ENCODE results near the gene TAB3. TPM values are rescaled to one million over a fixed set of nuclear protein-coding genes. Genes with fewer than 3 reads are reported as not detected.

TAB3 gene
- 13.5 and 14.8 TPM in 2 replicates for total RNA-seq (2021)
- long read RNA-seq, partial matches to known transcripts, result 2 of 2 reads
- long read RNA-seq, other reads (novel, unspliced or antisense), result 0 of 2 reads

GRCh38 chrX:30889147-30890140 lies at the start of gene TAB3:
Gene TAB3, minus strand, starts transcription at chrX:30889254. Its CDS starts 29,666 bp downstream, at chrX:30859588.
- Histone ChIP-seq H2BK20ac (ENCODE audit: low read depth, low read length, poor library complexity, severe bottlenecking) (no peak within 1 kb of the TSS), H2BK120ac (ENCODE audit: low read depth, low read length, poor library complexity, severe bottlenecking) (no peak within 1 kb of the TSS), H2BK12ac (ENCODE audit: insufficient read length, low read depth, low read length) (no peak within 1 kb of the TSS), H3K14ac (ENCODE audit: insufficient read depth, low read length) (no peak within 1 kb of the TSS; the same call in 1 of the 2 replicates), H4K20me1 (ENCODE audit: control insufficient read depth, insufficient read depth, insufficient read length) (no peaks in the 10 kb centered on the region), H4K91ac (ENCODE audit: insufficient read length, low read depth, low read length) (no peak within 1 kb of the TSS), H3K4ac (ENCODE audit: low read depth, low read length) (no peak within 1 kb of the TSS), H3K9ac (ENCODE audit: extremely low read depth, insufficient read length, low read length) (peak within 1 kb of the TSS; percentile 60), H3K18ac (ENCODE audit: insufficient read length, low read depth, low read length) (no peak within 1 kb of the TSS), H2BK5ac (ENCODE audit: insufficient read length, low read length) (no peak within 1 kb of the TSS), H2AK5ac (ENCODE audit: insufficient read length, low read length) (no peak within 1 kb of the TSS), H3K27ac (ENCODE audit: insufficient read length, low read depth, low read length) (no peak within 1 kb of the TSS), H3K23me2 (ENCODE audit: insufficient read length, low read depth, low read length, poor library complexity, severe bottlenecking) (no peaks in the 10 kb centered on the region), H3K79me2 (ENCODE audit: insufficient read depth, low read length) (no peaks in the 10 kb centered on the region; the same call in 1 of the 2 replicates), H4K5ac (ENCODE audit: insufficient read length, low read depth, low read length) (no peak within 1 kb of the TSS), H2BK15ac (ENCODE audit: low read depth, low read length) (no peak within 1 kb of the TSS), H3K4me2 (ENCODE audit: insufficient read depth, insufficient read length, low read length) (peak within 1 kb of the TSS; percentile 51), H3K9me3 (ENCODE audit: control insufficient read depth, low read depth, low read length) (peaks cover 4% of the 10 kb centered on the region), H4K8ac (replicated peaks; ENCODE audit: insufficient read length, low read depth, low read length) (no peak within 1 kb of the TSS), H3K4me1 (ENCODE audit: insufficient read depth, low read length) (no peaks in the 10 kb centered on the region; the same call in 1 of the 2 replicates), H3T11ph (ENCODE audit: low read length) (no peak within 1 kb of the TSS), H3K23ac (ENCODE audit: insufficient read length, low read depth, low read length) (no peak within 1 kb of the TSS), H3K56ac (ENCODE audit: insufficient read length, low read depth, low read length) (no peak within 1 kb of the TSS), H3K79me1 (ENCODE audit: insufficient read depth, low read depth, low read length, poor library complexity, severe bottlenecking) (no peaks in the 10 kb centered on the region), H2AFZ (ENCODE audit: low read length) (no peak within 1 kb of the TSS), H3K27me3 (ENCODE audit: insufficient read depth, low read length) (no peaks in the 10 kb centered on the region)
- WGBS (ENCODE audit: extremely low coverage, insufficient read length, low lambda C conversion rate), result no CpG with 5 or more reads among the region's 62 CpGs
- Mint-ChIP-seq H3K27ac (peak within 1 kb of the TSS in 1 of 3 experiments; percentile 18; a peak in 2 of 7 replicates), H3K9me3 (peaks cover 61 to 68% of the 10 kb centered on the region in 2 experiments), H3K27me3 (ENCODE audit: low read depth) (peaks cover 3% of the 10 kb centered on the region; the same call in 1 of the 2 replicates), H3K4me3 (peak within 1 kb of the TSS; percentile 81 to 90), H3K36me3 (ENCODE audit: insufficient read depth in 1 of 3, low read depth in 3 of 3) (peaks cover 0 to 5% (median 0%) of the 10 kb centered on the region in 3 experiments; a peak in 1 of 7 replicates), H3K4me1 (peaks cover 13 to 16% of the 10 kb centered on the region in 2 experiments)
- DNase-seq, result peak; percentile 96
- TF ChIP-seq, protein P1, sequence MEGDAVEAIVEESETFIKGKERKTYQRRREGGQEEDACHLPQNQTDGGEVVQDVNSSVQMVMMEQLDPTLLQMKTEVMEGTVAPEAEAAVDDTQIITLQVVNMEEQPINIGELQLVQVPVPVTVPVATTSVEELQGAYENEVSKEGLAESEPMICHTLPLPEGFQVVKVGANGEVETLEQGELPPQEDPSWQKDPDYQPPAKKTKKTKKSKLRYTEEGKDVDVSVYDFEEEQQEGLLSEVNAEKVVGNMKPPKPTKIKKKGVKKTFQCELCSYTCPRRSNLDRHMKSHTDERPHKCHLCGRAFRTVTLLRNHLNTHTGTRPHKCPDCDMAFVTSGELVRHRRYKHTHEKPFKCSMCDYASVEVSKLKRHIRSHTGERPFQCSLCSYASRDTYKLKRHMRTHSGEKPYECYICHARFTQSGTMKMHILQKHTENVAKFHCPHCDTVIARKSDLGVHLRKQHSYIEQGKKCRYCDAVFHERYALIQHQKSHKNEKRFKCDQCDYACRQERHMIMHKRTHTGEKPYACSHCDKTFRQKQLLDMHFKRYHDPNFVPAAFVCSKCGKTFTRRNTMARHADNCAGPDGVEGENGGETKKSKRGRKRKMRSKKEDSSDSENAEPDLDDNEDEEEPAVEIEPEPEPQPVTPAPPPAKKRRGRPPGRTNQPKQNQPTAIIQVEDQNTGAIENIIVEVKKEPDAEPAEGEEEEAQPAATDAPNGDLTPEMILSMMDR (conservative IDR thresholded peaks at IDR 0.05), result no peak

Data from H9 (cell line).